ENCODE data around the gene ACP3.
A peak's percentile ranks its signal among the peaks of the same experiment; 100 is the strongest.

DNA sequence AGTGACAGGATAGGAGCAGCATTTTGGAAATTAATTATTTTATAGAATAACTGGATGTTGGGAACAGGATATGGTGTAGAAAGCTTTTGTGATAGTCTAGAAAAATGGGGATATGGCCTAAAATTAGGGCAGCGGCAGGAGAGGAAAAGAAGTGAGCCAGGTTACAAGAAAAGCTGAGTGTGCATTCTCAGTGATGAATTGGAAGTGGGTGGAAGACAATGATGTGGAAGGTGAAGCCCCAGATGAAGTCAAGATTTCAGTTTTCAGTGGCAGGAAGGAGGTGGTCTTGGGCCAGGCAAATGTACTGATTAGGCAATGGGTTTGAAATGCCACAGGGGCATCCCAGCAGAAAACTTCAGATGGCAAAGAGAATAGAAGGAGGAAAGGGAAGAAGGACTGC, 33.6 kb downstream of the ACP3 start:
- no peak for TF ChIP-seq RAD21 (IDR thresholded peaks at IDR 0.05; ENCODE audit: low read length)
- no peak for TF ChIP-seq RFX5 (IDR thresholded peaks at IDR 0.05; ENCODE audit: low read depth, low read length)
- TF ChIP-seq CTCF (conservative IDR thresholded peaks at IDR 0.05; ENCODE audit: low read depth, low read length): no peak
- no peak for TF ChIP-seq POLR2A (IDR thresholded peaks at IDR 0.05; ENCODE audit: low read depth, low read length)
- no peak for TF ChIP-seq NFE2L2 (IDR thresholded peaks at IDR 0.05; ENCODE audit: low read depth, low read length)
- TF ChIP-seq, protein P1, sequence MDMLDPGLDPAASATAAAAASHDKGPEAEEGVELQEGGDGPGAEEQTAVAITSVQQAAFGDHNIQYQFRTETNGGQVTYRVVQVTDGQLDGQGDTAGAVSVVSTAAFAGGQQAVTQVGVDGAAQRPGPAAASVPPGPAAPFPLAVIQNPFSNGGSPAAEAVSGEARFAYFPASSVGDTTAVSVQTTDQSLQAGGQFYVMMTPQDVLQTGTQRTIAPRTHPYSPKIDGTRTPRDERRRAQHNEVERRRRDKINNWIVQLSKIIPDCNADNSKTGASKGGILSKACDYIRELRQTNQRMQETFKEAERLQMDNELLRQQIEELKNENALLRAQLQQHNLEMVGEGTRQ (IDR thresholded peaks at IDR 0.05; ENCODE audit: low read depth, low read length): no peak
- TF ChIP-seq SMC3 (IDR thresholded peaks at IDR 0.05; ENCODE audit: low read depth, low read length): no peak
- TF ChIP-seq CHD1 (IDR thresholded peaks at IDR 0.05; ENCODE audit: low read depth, low read length): no peak
- peak; percentile 61 for TF ChIP-seq MAFK (IDR thresholded peaks at IDR 0.05; ENCODE audit: low read depth, low read length)
- TF ChIP-seq CEBPB (IDR thresholded peaks at IDR 0.05; ENCODE audit: low read depth, low read length): no peak
